Muscle layer of colon (tissue), 2 donors: ENCODE data around the gene AKT3.

Experiments used
- H3K27ac ChIP-seq: one replicate; pipeline ENCODE4 v1.7.0; 2013; ENCODE audit warnings: low read depth, mild to moderate bottlenecking, low read length, moderate library complexity
- H3K27me3 ChIP-seq, 2 donors: one replicate each; pipeline ENCODE4 v1.7.0; 2013; ENCODE audit warnings: low read length in 2 of 2, mild to moderate bottlenecking in 2 of 2; ENCODE audit not compliant: insufficient read depth in 2 of 2, control insufficient read depth in 1 of 2
- H3K36me3 ChIP-seq: one replicate; pipeline ENCODE4 v1.7.0; 2013; ENCODE audit warnings: mild to moderate bottlenecking, low read length; ENCODE audit not compliant: insufficient read depth
- H3K4me1 ChIP-seq: one replicate; pipeline ENCODE4 v1.7.0; 2013; ENCODE audit warnings: mild to moderate bottlenecking, low read length; ENCODE audit not compliant: insufficient read depth
- H3K4me3 ChIP-seq, 2 donors: one replicate each; pipeline ENCODE4 v1.7.0; 2013; ENCODE audit warnings: low read length in 2 of 2, low read depth in 1 of 2, mild to moderate bottlenecking in 1 of 2, moderate library complexity in 1 of 2
- H3K9ac ChIP-seq: one replicate; pipeline ENCODE4 v1.7.0; 2013; ENCODE audit warnings: low read length
- H3K9me3 ChIP-seq: one replicate; pipeline ENCODE4 v1.7.0; 2013; ENCODE audit warnings: mild to moderate bottlenecking, low read length
- donor health status: abdominal sarcoma.
- donor health status: Adenocarcinoma of cecum.

AKT3 gene

GRCh38 chr1:243475966-243476365 is 374.1 kb downstream of the AKT3 start:
- no peak overlapping the region for H3K27ac ChIP-seq
- H3K4me1 ChIP-seq = peaks cover 20% of the 10 kb centered on the region
- no peak overlapping the region for H3K9ac ChIP-seq
- no peaks in the 10 kb centered on the region for H3K27me3 ChIP-seq
- H3K36me3 ChIP-seq = no peaks in the 10 kb centered on the region
- H3K9me3 ChIP-seq = no peaks in the 10 kb centered on the region
- H3K4me3 ChIP-seq = no peak overlapping the region

- H3K27me3 ChIP-seq = no peaks in the 10 kb centered on the region
- no peak overlapping the region for H3K9ac ChIP-seq
- H3K4me1 ChIP-seq = peaks cover 20% of the 10 kb centered on the region
- H3K4me3 ChIP-seq = no peak overlapping the region
- no peaks in the 10 kb centered on the region for H3K9me3 ChIP-seq
- H3K27ac ChIP-seq = no peak overlapping the region
- peaks cover 6% of the 10 kb centered on the region for H3K36me3 ChIP-seq
Observed at GRCh38 chr1:243474906-243475305, 375.1 kb downstream of the AKT3 start.

- no peak overlapping the region for H3K27ac ChIP-seq
- H3K4me3 ChIP-seq = no peak overlapping the region
Observed at GRCh38 chr1:243474136-243474881, 375.7 kb downstream of the AKT3 start.

GRCh38 chr1:243473227-243474135 is 376.6 kb downstream of the AKT3 start:
- peak overlapping the region; percentile 46 for H3K27ac ChIP-seq

More at GRCh38 chr1:243474136-243474881, 375.7 kb downstream of the AKT3 start:
- Histone ChIP-seq H3K27me3 (no peaks in the 10 kb centered on the region), H3K4me1 (peaks cover 20% of the 10 kb centered on the region), H3K9ac (no peak overlapping the region), H3K36me3 (peaks cover 7% of the 10 kb centered on the region), H3K9me3 (no peaks in the 10 kb centered on the region)

GRCh38 chr1:243471754-243472745 is 378.0 kb downstream of the AKT3 start:
- no peaks in the 10 kb centered on the region for H3K9me3 ChIP-seq
- H3K4me1 ChIP-seq = peaks cover 20% of the 10 kb centered on the region
- no peak overlapping the region for H3K9ac ChIP-seq
- no peak overlapping the region for H3K27ac ChIP-seq
- H3K27me3 ChIP-seq = no peaks in the 10 kb centered on the region
- peaks cover 7% of the 10 kb centered on the region for H3K36me3 ChIP-seq
- H3K4me3 ChIP-seq = no peak overlapping the region

More at GRCh38 chr1:243473227-243474135, 376.6 kb downstream of the AKT3 start:
- Histone ChIP-seq H3K9me3 (no peaks in the 10 kb centered on the region), H3K4me3 (peak overlapping the region in 1 of 2 donors; percentile 73), H3K4me1 (peaks cover 20% of the 10 kb centered on the region), H3K36me3 (peaks cover 7% of the 10 kb centered on the region), H3K27me3 (no peaks in the 10 kb centered on the region), H3K9ac (peak overlapping the region; percentile 44)

GRCh38 chr1:243471026-243471685 is 378.9 kb downstream of the AKT3 start:
- Histone ChIP-seq H3K36me3 (peaks cover 7% of the 10 kb centered on the region), H3K9me3 (no peaks in the 10 kb centered on the region), H3K4me3 (no peak overlapping the region), H3K27ac (no peak overlapping the region), H3K27me3 (no peaks in the 10 kb centered on the region), H3K4me1 (peaks cover 20% of the 10 kb centered on the region), H3K9ac (no peak overlapping the region)

GRCh38 chr1:243470502-243470901 is 379.5 kb downstream of the AKT3 start:
- H3K27ac ChIP-seq = no peak overlapping the region
- no peak overlapping the region for H3K9ac ChIP-seq
- H3K36me3 ChIP-seq = peaks cover 7% of the 10 kb centered on the region
- H3K4me3 ChIP-seq = no peak overlapping the region
- peaks cover 20% of the 10 kb centered on the region for H3K4me1 ChIP-seq
- no peaks in the 10 kb centered on the region for H3K27me3 ChIP-seq
- no peaks in the 10 kb centered on the region for H3K9me3 ChIP-seq

GRCh38 chr1:243469497-243469896 is 380.5 kb downstream of the AKT3 start:
- Histone ChIP-seq H3K9me3 (no peaks in the 10 kb centered on the region), H3K4me1 (peaks cover 20% of the 10 kb centered on the region), H3K9ac (no peak overlapping the region), H3K27ac (no peak overlapping the region), H3K4me3 (no peak overlapping the region), H3K36me3 (peaks cover 7% of the 10 kb centered on the region), H3K27me3 (no peaks in the 10 kb centered on the region)

GRCh38 chr1:243465738-243466137 is 384.3 kb downstream of the AKT3 start:
- Histone ChIP-seq H3K4me1 (no peaks in the 10 kb centered on the region), H3K9ac (no peak overlapping the region), H3K36me3 (peaks cover 7% of the 10 kb centered on the region), H3K4me3 (no peak overlapping the region), H3K27ac (no peak overlapping the region), H3K9me3 (no peaks in the 10 kb centered on the region), H3K27me3 (no peaks in the 10 kb centered on the region)

- peaks cover 2% of the 10 kb centered on the region for H3K36me3 ChIP-seq
- H3K9ac ChIP-seq = no peak overlapping the region
- H3K4me3 ChIP-seq = no peak overlapping the region
- H3K9me3 ChIP-seq = no peaks in the 10 kb centered on the region
- H3K27me3 ChIP-seq = no peaks in the 10 kb centered on the region
- no peaks in the 10 kb centered on the region for H3K4me1 ChIP-seq
- H3K27ac ChIP-seq = no peak overlapping the region
Observed at GRCh38 chr1:243465081-243465480, 385.0 kb downstream of the AKT3 start.
